Ascending aorta (tissue), 2 donors: ENCODE data around the gene CCDC141. TPM values are rescaled to one million over a fixed set of nuclear protein-coding genes. Genes with fewer than 3 reads are reported as not detected.
"Not testable (repeated sequence)": the region's sequence is repeated elsewhere in the genome, so short reads cannot be mapped to it uniquely, and the experiment has no call there.

Experiments
- DNase-seq, 2 donors: peaks; one replicate each; pipeline ENCODE4 v3.0.0-alpha.2; 2019; ENCODE audit warnings: low spot score in 2 of 2
- H3K27ac ChIP-seq, 2 donors: fragments of 200-600 bp; sonication (generic); one replicate each; pipeline ENCODE4 v1.5.1; 2016 to 2017; ENCODE audit warnings: mild to moderate bottlenecking in 1 of 2
- H3K27me3 ChIP-seq: fragments of 200-600 bp; sonication (generic); one replicate; pipeline ENCODE4 v1.5.1; 2017
- H3K36me3 ChIP-seq, 2 donors: fragments of 200-600 bp; sonication (generic); one replicate each; pipeline ENCODE4 v1.5.1; 2016
- H3K4me1 ChIP-seq, 2 donors: fragments of 200-600 bp; sonication (generic); one replicate each; pipeline ENCODE4 v1.5.1; 2016 to 2017; ENCODE audit warnings: mild to moderate bottlenecking in 1 of 2
- H3K4me3 ChIP-seq, 2 donors: fragments of 200-600 bp; sonication (generic); one replicate each; pipeline ENCODE4 v1.5.1; 2016 to 2017; ENCODE audit warnings: mild to moderate bottlenecking in 1 of 2
- H3K9me3 ChIP-seq, 2 donors: fragments of 200-600 bp; sonication (generic); one replicate each; pipeline ENCODE4 v1.5.1; 2016
- intact Hi-C: fragments of 100-400 bp; cut with DNase I; formaldehyde crosslinking; loops from one replicate; pipeline ENCODE4 v1.15.1; 2023
- total RNA-seq: library from RNA; depleted of rRNA; stranded (reverse); fragments of >200 nt; gene quantifications from one replicate; pipeline ENCODE4 v1.1.0, GENCODE V29; 2016
- TF ChIP-seq, protein P1 (sequence below), 3 experiments: fragments of 200-600 bp in 2 of 3; fragments of 450-650 bp in 1 of 3; sonication (generic) in 2 of 3; IDR thresholded peaks; one replicate each; pipeline ENCODE4 v1.5.1; 2016 to 2019; ENCODE audit warnings: antibody characterized with exemption in 3 of 3, mild to moderate bottlenecking in 1 of 3, moderate library complexity in 1 of 3

Gene CCDC141
- total RNA-seq, 1 donor from 2014 or later = 2.0 TPM

DNA sequence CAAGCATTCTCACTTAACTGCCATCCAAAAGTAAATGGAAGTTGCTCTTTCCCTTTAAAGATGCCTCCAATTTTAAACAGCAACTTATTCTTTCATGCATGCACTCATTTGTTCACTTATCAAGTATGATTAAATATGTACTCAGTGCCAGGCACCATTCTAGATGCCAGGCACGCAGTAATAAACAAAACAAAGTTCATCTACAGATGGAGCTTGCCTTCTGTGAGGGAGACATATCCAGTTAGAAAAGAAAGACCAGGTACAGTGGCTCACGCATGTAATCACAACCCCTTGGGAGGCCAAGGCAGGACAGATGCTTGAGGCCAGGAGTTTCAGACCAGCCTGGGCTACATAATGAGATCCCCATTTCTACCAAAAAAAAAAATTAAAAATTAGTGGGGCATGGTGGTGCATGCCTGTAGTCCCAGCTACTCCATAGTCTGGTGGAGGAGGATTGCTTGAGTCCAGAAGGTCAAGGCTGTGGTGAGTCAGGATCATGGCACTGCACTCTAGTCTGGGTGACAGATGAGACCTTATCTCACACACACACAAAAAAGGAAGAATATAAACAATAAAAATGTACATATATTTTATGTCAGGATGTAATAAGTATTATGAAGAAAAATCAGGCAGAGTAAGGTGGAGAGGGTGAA is 19.2 kb upstream of the CCDC141 start:
- H3K9me3 ChIP-seq = no peaks in the 10 kb centered on the region
- no peaks in the 10 kb centered on the region for H3K27me3 ChIP-seq
- TF ChIP-seq, protein P1, sequence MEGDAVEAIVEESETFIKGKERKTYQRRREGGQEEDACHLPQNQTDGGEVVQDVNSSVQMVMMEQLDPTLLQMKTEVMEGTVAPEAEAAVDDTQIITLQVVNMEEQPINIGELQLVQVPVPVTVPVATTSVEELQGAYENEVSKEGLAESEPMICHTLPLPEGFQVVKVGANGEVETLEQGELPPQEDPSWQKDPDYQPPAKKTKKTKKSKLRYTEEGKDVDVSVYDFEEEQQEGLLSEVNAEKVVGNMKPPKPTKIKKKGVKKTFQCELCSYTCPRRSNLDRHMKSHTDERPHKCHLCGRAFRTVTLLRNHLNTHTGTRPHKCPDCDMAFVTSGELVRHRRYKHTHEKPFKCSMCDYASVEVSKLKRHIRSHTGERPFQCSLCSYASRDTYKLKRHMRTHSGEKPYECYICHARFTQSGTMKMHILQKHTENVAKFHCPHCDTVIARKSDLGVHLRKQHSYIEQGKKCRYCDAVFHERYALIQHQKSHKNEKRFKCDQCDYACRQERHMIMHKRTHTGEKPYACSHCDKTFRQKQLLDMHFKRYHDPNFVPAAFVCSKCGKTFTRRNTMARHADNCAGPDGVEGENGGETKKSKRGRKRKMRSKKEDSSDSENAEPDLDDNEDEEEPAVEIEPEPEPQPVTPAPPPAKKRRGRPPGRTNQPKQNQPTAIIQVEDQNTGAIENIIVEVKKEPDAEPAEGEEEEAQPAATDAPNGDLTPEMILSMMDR (IDR thresholded peaks at IDR 0.05) = no peak
- no peak overlapping the region for H3K27ac ChIP-seq
- H3K4me1 ChIP-seq = no peaks in the 10 kb centered on the region
- H3K4me3 ChIP-seq = no peak overlapping the region
- intact Hi-C loops = no loop called here
- no peak for DNase-seq
- H3K36me3 ChIP-seq = no peaks in the 10 kb centered on the region

DNA sequence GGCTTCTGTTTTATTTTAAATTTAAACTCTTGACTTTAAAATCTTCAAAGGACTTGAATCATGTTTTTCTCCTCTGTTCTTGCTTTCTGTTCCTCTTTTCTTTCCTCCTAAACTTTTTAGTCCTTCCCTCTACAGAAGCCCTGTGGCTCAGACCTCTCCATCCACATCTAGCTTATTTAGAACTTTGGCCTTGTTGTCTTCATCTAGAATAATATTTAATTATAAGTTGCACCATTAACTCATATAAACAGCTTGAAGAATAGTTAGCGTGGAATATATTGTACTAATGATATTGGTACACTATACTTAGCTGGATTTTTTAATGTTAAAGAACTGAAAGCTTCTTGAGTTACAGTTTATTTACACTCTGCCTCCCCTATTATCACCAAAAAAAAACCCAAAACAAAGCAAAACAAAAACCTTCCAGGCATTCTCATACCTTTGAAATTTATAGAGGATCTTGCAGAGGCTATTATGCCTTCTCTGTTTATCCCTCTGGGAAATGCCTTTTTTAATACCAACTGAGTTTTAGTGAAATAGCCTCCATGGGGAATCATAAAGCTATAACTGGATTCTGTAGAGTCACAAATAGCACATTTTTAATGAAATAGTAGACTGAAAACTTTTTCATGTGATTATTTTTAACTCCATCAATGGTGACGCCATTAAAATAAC is 9.2 kb upstream of the CCDC141 start:
- H3K9me3 ChIP-seq = no peaks in the 10 kb centered on the region
- H3K27me3 ChIP-seq = no peaks in the 10 kb centered on the region
- intact Hi-C loops = no loop called here
- TF ChIP-seq, protein P1 (IDR thresholded peaks at IDR 0.05) = no peak
- H3K27ac ChIP-seq = no peak overlapping the region
- DNase-seq = no peak
- no peak overlapping the region for H3K4me3 ChIP-seq
- H3K36me3 ChIP-seq = no peaks in the 10 kb centered on the region
- H3K4me1 ChIP-seq = peaks cover 0 to 5% of the 10 kb centered on the region in 2 donors

DNA sequence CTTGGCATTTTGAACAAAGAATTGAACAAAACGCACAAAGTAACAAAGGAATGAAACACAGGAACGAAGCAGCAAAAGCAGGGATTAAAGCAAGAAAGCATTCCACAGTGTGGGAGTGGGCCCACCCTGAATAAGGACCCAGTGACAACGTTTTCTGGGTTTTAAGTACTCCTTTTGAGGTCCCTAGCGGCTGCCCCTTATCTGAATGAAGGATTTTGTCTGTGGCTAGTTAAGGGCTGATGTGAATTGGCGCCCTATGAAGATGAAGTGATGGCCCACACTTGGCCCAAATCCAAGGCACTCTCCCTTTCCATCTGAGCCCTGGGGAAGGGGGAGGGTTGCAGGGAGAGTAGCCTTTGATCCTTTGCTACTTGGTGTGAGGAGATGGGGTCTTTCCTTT is 7.8 kb upstream of the CCDC141 start:
- TF ChIP-seq, protein P1 (IDR thresholded peaks at IDR 0.05) = no peak
- H3K27me3 ChIP-seq = no peaks in the 10 kb centered on the region
- intact Hi-C loops = no loop called here
- DNase-seq = no peak
- H3K9me3 ChIP-seq = no peaks in the 10 kb centered on the region
- H3K4me3 ChIP-seq = no peak overlapping the region
- peak overlapping the region in 1 of 2 donors; percentile 10 for H3K27ac ChIP-seq
- peaks cover 0 to 5% of the 10 kb centered on the region in 2 donors for H3K4me1 ChIP-seq
- H3K36me3 ChIP-seq = no peaks in the 10 kb centered on the region

DNA sequence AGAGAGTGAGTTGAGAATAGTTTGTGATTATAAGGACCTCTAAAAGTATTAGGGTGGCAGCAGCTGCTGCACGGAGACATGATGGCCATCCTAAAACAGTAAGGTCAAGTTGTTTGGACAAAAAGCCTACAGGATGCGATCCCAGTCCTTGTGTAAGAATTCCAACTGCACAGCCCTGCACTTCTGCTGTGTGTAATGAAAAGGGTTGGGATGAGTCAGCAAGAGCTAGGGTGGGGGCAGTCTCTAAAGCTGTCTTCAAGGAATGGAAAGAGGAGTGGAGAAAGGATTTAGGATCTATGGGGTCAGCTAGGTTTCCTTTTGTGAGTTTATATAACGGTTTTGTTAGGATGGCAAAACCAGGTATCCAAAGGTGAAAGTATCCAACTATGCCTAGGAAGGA is 3.6 kb upstream of the CCDC141 start:
- intact Hi-C loops, H3K27ac ChIP-seq, H3K36me3 ChIP-seq: not testable (repeated sequence)

DNA sequence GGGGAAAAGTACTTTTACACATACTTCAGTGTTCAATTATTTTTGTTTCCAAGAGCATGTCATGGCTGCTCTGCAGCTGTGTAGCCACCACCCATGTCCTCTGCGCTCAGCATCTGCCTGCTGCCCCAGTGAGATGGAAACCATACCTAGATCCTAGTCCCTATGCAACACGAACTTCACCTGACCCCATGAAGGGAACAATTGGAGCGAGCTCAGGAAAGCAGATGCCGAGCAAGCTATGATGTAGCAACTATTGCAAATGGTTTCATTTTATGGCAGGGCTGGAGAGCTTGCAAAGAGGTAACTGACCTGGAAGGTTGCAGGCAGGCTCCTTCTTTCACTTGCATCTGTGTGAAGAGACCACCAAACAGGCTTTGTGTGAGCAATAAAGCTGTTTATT is 1.3 kb upstream of the CCDC141 start:
- H3K9me3 ChIP-seq = no peaks in the 10 kb centered on the region
- intact Hi-C loops = no loop called here
- TF ChIP-seq, protein P1 (IDR thresholded peaks at IDR 0.05) = no peak

More for the DNA sequence above, 3.6 kb upstream of the CCDC141 start:
- not testable (repeated sequence) for DNase-seq, H3K27me3 ChIP-seq, H3K4me3 ChIP-seq, H3K9me3 ChIP-seq
- peaks cover 0 to 15% of the 10 kb centered on the region in 2 donors for H3K4me1 ChIP-seq

DNA sequence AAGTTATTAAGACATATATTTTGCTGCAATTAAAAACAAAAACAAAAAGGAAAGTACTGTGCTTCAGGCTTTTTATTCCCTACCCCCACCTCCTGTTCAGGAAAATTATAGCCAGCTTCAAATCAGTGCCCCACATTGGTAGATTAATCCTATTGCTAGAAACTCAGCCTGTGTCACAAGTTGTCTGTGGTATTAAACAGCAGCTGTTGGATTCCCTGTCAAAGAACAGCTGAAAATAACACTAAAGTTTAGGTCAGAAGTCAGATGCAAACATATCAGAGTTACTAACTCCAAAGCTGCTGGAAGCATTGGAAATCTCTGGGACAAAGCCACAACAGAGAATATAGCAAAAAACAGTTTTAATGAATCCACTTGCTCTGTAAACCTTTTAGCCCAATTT is 818 bp upstream of the CCDC141 start:
- H3K27me3 ChIP-seq = no peaks in the 10 kb centered on the region
- TF ChIP-seq, protein P1 (IDR thresholded peaks at IDR 0.05) = no peak
- DNase-seq = no peak
- H3K36me3 ChIP-seq = no peaks in the 10 kb centered on the region
- no peak overlapping the region for H3K4me3 ChIP-seq
- H3K4me1 ChIP-seq = peaks cover 0 to 12% of the 10 kb centered on the region in 2 donors
- intact Hi-C loops = no loop called here
- no peak overlapping the region for H3K27ac ChIP-seq
- no peaks in the 10 kb centered on the region for H3K9me3 ChIP-seq

More for the DNA sequence above, 1.3 kb upstream of the CCDC141 start:
- no peak overlapping the region for H3K4me3 ChIP-seq
- peaks cover 0 to 12% of the 10 kb centered on the region in 2 donors for H3K4me1 ChIP-seq
- H3K36me3 ChIP-seq = no peaks in the 10 kb centered on the region
- no peak for DNase-seq
- H3K27ac ChIP-seq = no peak overlapping the region
- no peaks in the 10 kb centered on the region for H3K27me3 ChIP-seq
